Upper lobe of left lung (tissue), 4 donors: Measurements from ENCODE around the gene CD34.

ENCODE experiments used
- CTCF ChIP-seq, 6 experiments: fragments of 450-650 bp in 4 of 6; fragments of 200-600 bp in 2 of 6; sonication (generic) in 2 of 6; IDR thresholded peaks; one replicate each; pipeline ENCODE4 v1.5.1; 2016 to 2019; ENCODE audit warnings: antibody characterized with exemption in 6 of 6
- EP300 ChIP-seq, 4 donors: sonication (generic); formaldehyde crosslinking; IDR thresholded peaks; one replicate each; pipeline ENCODE4 v1.5.1; 2017; ENCODE audit warnings: antibody characterized with exemption in 4 of 4, control low read depth in 2 of 4
- POLR2AphosphoS5 ChIP-seq, 2 donors: sonication (generic); formaldehyde crosslinking; IDR thresholded peaks; one replicate each; pipeline ENCODE4 v1.5.1; 2017; ENCODE audit warnings: antibody characterized with exemption in 2 of 2

GRCh38 chr1:207868251-207868773 is 42.6 kb downstream of the CD34 start:
- no peak for TF ChIP-seq CTCF (IDR thresholded peaks at IDR 0.05)
- TF ChIP-seq EP300 (IDR thresholded peaks at IDR 0.05) = no peak
- no peak for TF ChIP-seq POLR2AphosphoS5 (IDR thresholded peaks at IDR 0.05)
